ENCODE data around the gene MKX. TPM values are rescaled to one million over a fixed set of nuclear protein-coding genes. Genes with fewer than 3 reads are reported as not detected.

MKX gene
- total RNA-seq, 2 experiments from 2014 or later = 0.04 TPM; not detected in 1

- Mint-ChIP-seq H3K36me3 (ENCODE audit: low read depth) (no peaks in the 10 kb centered on the region), H3K9me3 (no peaks in the 10 kb centered on the region), H3K4me3 (no peak overlapping the region), H3K4me1 (peaks cover 30% of the 10 kb centered on the region), H3K27ac (no peak overlapping the region), H3K27me3 (peaks cover 72% of the 10 kb centered on the region)
- POLR2A ChIA-PET = interaction anchor here (0.6 kb wide), 1 partner anchor 909 kb away, joined by 3 read pairs; no protein-coding TSS in a partner anchor
- CTCF ChIA-PET = no interaction called here
- DNase-seq = no peak
Measured at GRCh38 chr10:27747096-27747451, 1.5 kb upstream of the MKX start.

- POLR2A ChIA-PET = interaction anchor here (0.6 kb wide), 1 partner anchor 909 kb away, joined by 3 read pairs; no protein-coding TSS in a partner anchor
- Mint-ChIP-seq H3K36me3 (ENCODE audit: low read depth) (no peaks in the 10 kb centered on the region), H3K9me3 (no peaks in the 10 kb centered on the region), H3K4me3 (peak overlapping the region; percentile 45), H3K27ac (no peak overlapping the region), H3K27me3 (peaks cover 70% of the 10 kb centered on the region), H3K4me1 (peaks cover 33% of the 10 kb centered on the region)
- CTCF ChIA-PET = no interaction called here
- DNase-seq = peak; percentile 9
Measured at GRCh38 chr10:27746397-27747095, 927 bp upstream of the MKX start.

- peak overlapping the region; percentile 60 for H3K4me3 Mint-ChIP-seq
- H3K4me1 Mint-ChIP-seq = peaks cover 33% of the 10 kb centered on the region
- DNase-seq = peak; percentile 12
- no peaks in the 10 kb centered on the region for H3K9me3 Mint-ChIP-seq
- no peaks in the 10 kb centered on the region for H3K36me3 Mint-ChIP-seq (ENCODE audit: low read depth)
- POLR2A ChIA-PET = no interaction called here
- H3K27me3 Mint-ChIP-seq = peaks cover 71% of the 10 kb centered on the region
- CTCF ChIA-PET = no interaction called here
- peak overlapping the region; percentile 58 for H3K27ac Mint-ChIP-seq
Measured at GRCh38 chr10:27744802-27745731, 552 bp downstream of the MKX start.

GRCh38 chr10:27743877-27744801 is 1.5 kb downstream of the MKX start:
- H3K4me3 Mint-ChIP-seq = peak overlapping the region; percentile 60
- no peaks in the 10 kb centered on the region for H3K9me3 Mint-ChIP-seq
- ChIA-PET CTCF (interaction anchor here (0.6 to 1.7 kb wide), 3 partner anchors 62 to 639 kb away, joined by 3 to 6 read pairs (median 4); no protein-coding TSS in a partner anchor), POLR2A (no interaction called here)
- no peak overlapping the region for H3K27ac Mint-ChIP-seq
- H3K27me3 Mint-ChIP-seq = peaks cover 63% of the 10 kb centered on the region
- no peaks in the 10 kb centered on the region for H3K36me3 Mint-ChIP-seq (ENCODE audit: low read depth)
- peaks cover 33% of the 10 kb centered on the region for H3K4me1 Mint-ChIP-seq
- DNase-seq = no peak

GRCh38 chr10:27743012-27743876 is 2.4 kb downstream of the MKX start:
- ChIA-PET CTCF (interaction anchor here (1.6 to 1.7 kb wide), 2 partner anchors 436 to 640 kb away, joined by 4 to 6 read pairs; no protein-coding TSS in a partner anchor), POLR2A (no interaction called here)
- peak; percentile 21 for DNase-seq
- peaks cover 65% of the 10 kb centered on the region for H3K27me3 Mint-ChIP-seq
- H3K4me3 Mint-ChIP-seq = peak overlapping the region; percentile 58
- peak overlapping the region; percentile 66 for H3K27ac Mint-ChIP-seq
- no peaks in the 10 kb centered on the region for H3K9me3 Mint-ChIP-seq
- peaks cover 33% of the 10 kb centered on the region for H3K4me1 Mint-ChIP-seq
- H3K36me3 Mint-ChIP-seq (ENCODE audit: low read depth) = no peaks in the 10 kb centered on the region

- Mint-ChIP-seq H3K36me3 (ENCODE audit: low read depth) (no peaks in the 10 kb centered on the region), H3K4me1 (peaks cover 33% of the 10 kb centered on the region), H3K4me3 (peak overlapping the region; percentile 58), H3K27ac (peak overlapping the region; percentile 66), H3K9me3 (no peaks in the 10 kb centered on the region), H3K27me3 (peaks cover 69% of the 10 kb centered on the region)
- DNase-seq = peak; percentile 79
- ChIA-PET CTCF (interaction anchor here (1.1 to 1.7 kb wide), 3 partner anchors 238 to 641 kb away, joined by 3 to 6 read pairs (median 4); partner anchors contain the start of gene RAB18), POLR2A (no interaction called here)
Measured at GRCh38 chr10:27742195-27743011, 3.2 kb downstream of the MKX start.

- Mint-ChIP-seq H3K4me1 (peaks cover 25% of the 10 kb centered on the region), H3K36me3 (ENCODE audit: low read depth) (no peaks in the 10 kb centered on the region), H3K4me3 (peak overlapping the region; percentile 58), H3K9me3 (no peaks in the 10 kb centered on the region), H3K27me3 (peaks cover 66% of the 10 kb centered on the region), H3K27ac (no peak overlapping the region)
- POLR2A ChIA-PET = interaction anchor here (0.6 kb wide), 1 partner anchor 462 kb away, joined by 3 read pairs; no protein-coding TSS in a partner anchor
- no peak for DNase-seq
- CTCF ChIA-PET = interaction anchor here (1.1 kb wide), 1 partner anchor 237 kb away, joined by 3 read pairs; the partner anchor contains the start of gene RAB18
Measured at GRCh38 chr10:27741173-27742091, 4.2 kb downstream of the MKX start.

GRCh38 chr10:27736396-27736795 is 9.2 kb downstream of the MKX start:
- Mint-ChIP-seq H3K4me1 (no peaks in the 10 kb centered on the region), H3K4me3 (no peak overlapping the region), H3K27me3 (peaks cover 49% of the 10 kb centered on the region), H3K27ac (no peak overlapping the region), H3K36me3 (ENCODE audit: low read depth) (no peaks in the 10 kb centered on the region), H3K9me3 (no peaks in the 10 kb centered on the region)
- ChIA-PET CTCF (interaction anchor here (0.6 kb wide), 1 partner anchor 744 kb away, joined by 3 read pairs; no protein-coding TSS in a partner anchor), POLR2A (no interaction called here)
- no peak for DNase-seq

- no peaks in the 10 kb centered on the region for H3K9me3 Mint-ChIP-seq
- no peaks in the 10 kb centered on the region for H3K36me3 Mint-ChIP-seq (ENCODE audit: low read depth)
- POLR2A ChIA-PET = no interaction called here
Measured at GRCh38 chr10:27730041-27730440, 15.6 kb downstream of the MKX start.

GRCh38 chr10:27728338-27728737 is 17.3 kb downstream of the MKX start:
- no peaks in the 10 kb centered on the region for H3K36me3 Mint-ChIP-seq (ENCODE audit: low read depth)
- no peaks in the 10 kb centered on the region for H3K4me1 Mint-ChIP-seq
- H3K9me3 Mint-ChIP-seq = no peaks in the 10 kb centered on the region
- no peak overlapping the region for H3K4me3 Mint-ChIP-seq
- no peak for DNase-seq
- peaks cover 36% of the 10 kb centered on the region for H3K27me3 Mint-ChIP-seq
- CTCF ChIA-PET = no interaction called here
- POLR2A ChIA-PET = no interaction called here
- no peak overlapping the region for H3K27ac Mint-ChIP-seq

More at GRCh38 chr10:27730041-27730440, 15.6 kb downstream of the MKX start:
- no peak for DNase-seq
- Mint-ChIP-seq H3K4me3 (no peak overlapping the region), H3K27ac (no peak overlapping the region), H3K27me3 (peaks cover 26% of the 10 kb centered on the region), H3K4me1 (no peaks in the 10 kb centered on the region)
- CTCF ChIA-PET = no interaction called here
